CD4-positive, alpha-beta T cell (primary cell): ENCODE data around the gene VPS18. TPM values are rescaled to one million over a fixed set of nuclear protein-coding genes. Genes with fewer than 3 reads are reported as not detected.

Experiments
- ATAC-seq: fragments of 200-7000 bp; cut with Tn5 transposase; one replicate; pipeline ENCODE4 v1.10.0; 2022; ENCODE audit warnings: mild to moderate bottlenecking; ENCODE audit not compliant: poor library complexity
- CTCF ChIA-PET: fragments of 350-600 bp; sonication (Branson Sonifier 250); formaldehyde crosslinking; loops from one replicate; lab custom pipeline; 2021; ENCODE audit warnings: antibody characterized with exemption, inconsistent platforms; lab: Charles Lee
- POLR2A ChIA-PET: fragments of 350-600 bp; sonication (Branson Sonifier 250); formaldehyde crosslinking; loops from one replicate; lab custom pipeline; 2021; ENCODE audit warnings: antibody characterized with exemption, inconsistent platforms; lab: Charles Lee
- DNase-seq, 14 experiments: peaks; one replicate each; pipeline ENCODE4 v3.0.0-alpha.2; 2013 to 2020; ENCODE audit warnings: mixed read lengths in 2 of 14
- H3K27ac ChIP-seq, 2 donors: one replicate each; pipeline versions ENCODE4 v1.5.1 to v1.7.0; 2013; ENCODE audit warnings: low read length in 2 of 2, low read depth in 1 of 2, mild to moderate bottlenecking in 1 of 2
- H3K27me3 ChIP-seq, 2 experiments: 1 replicate in 1 of 2; 2 replicates in 1 of 2; pipeline versions ENCODE4 v1.6.1 to v1.7.0; 2013; ENCODE audit warnings: low read length in 2 of 2, control low read depth in 1 of 2, mild to moderate bottlenecking in 1 of 2, moderate library complexity in 1 of 2; ENCODE audit not compliant: insufficient read depth in 2 of 2, control insufficient read depth in 1 of 2
- H3K36me3 ChIP-seq: one replicate; pipeline ENCODE4 v1.6.1; 2013; ENCODE audit warnings: low read length, control low read depth; ENCODE audit not compliant: insufficient read depth
- H3K4me1 ChIP-seq: one replicate; pipeline ENCODE4 v1.6.1; 2013; ENCODE audit warnings: low read length, control low read depth; ENCODE audit not compliant: insufficient read depth
- H3K4me3 ChIP-seq: one replicate; pipeline ENCODE4 v1.5.1; 2013; ENCODE audit warnings: mild to moderate bottlenecking, low read length, moderate library complexity
- H3K9me3 ChIP-seq, 2 experiments: 1 replicate in 1 of 2; 2 replicates in 1 of 2; pipeline versions ENCODE4 v1.6.1 to v1.7.0; 2013; ENCODE audit warnings: low read length in 2 of 2, mild to moderate bottlenecking in 2 of 2, control low read depth in 1 of 2, moderate library complexity in 1 of 2; ENCODE audit not compliant: control insufficient read depth in 1 of 2, insufficient read depth in 1 of 2
- H3K27ac Mint-ChIP-seq: one replicate; pipeline ENCODE4 v1.8.0; 2020; ENCODE audit warnings: mixed read lengths
- H3K27me3 Mint-ChIP-seq: one replicate; pipeline ENCODE4 v1.8.0; 2021; ENCODE audit warnings: mixed read lengths
- H3K36me3 Mint-ChIP-seq: one replicate; pipeline ENCODE4 v1.8.0; 2021; ENCODE audit warnings: low read depth, mixed read lengths
- H3K4me1 Mint-ChIP-seq: one replicate; pipeline ENCODE4 v1.8.0; 2021; ENCODE audit warnings: low read depth, mixed read lengths
- H3K4me3 Mint-ChIP-seq: one replicate; pipeline ENCODE4 v1.8.0; 2020; ENCODE audit warnings: mild to moderate bottlenecking, mixed read lengths
- H3K9me3 Mint-ChIP-seq: one replicate; pipeline ENCODE4 v1.8.0; 2020; ENCODE audit warnings: mixed read lengths
- CTCF ChIP-seq: fragments of 200-600 bp; IDR thresholded peaks from one replicate; pipeline ENCODE4 v1.8.0; 2022; ENCODE audit warnings: antibody characterized with exemption, mild to moderate bottlenecking
- intact Hi-C, 2 experiments: fragments of 100-400 bp; cut with DNase I in 1 of 2; cut with micrococcal nuclease in 1 of 2; formaldehyde crosslinking; loops; one replicate each; pipeline versions ENCODE4 v1.15.1 to v1.9.0; 2023 to 2025; cut with DNase I, micrococcal nuclease
- polyA plus RNA-seq, 2 donors: library from polyadenylated mRNA; unstranded; fragments of 120-200 nt; gene quantifications; one replicate each; pipeline ENCODE4 v1.2.1, GENCODE V29; 2013
- total RNA-seq, 174 experiments: library from RNA in 2 of 174; stranded (reverse) in 2 of 174; gene quantifications; one replicate each; pipeline ENCODE4 v1.2.3 and lab custom pipeline; 2021 to 2026

The VPS18 gene
- total RNA-seq (10 to 100 TPM; 20.8 to 21.7 TPM), total RNA-seq (lab: John Stamatoyannopoulos, UW) (19.4 to 63.2 (median 40.7) reads per million in 172 experiments)
- polyA plus RNA-seq (2013, experiment 1 of 2), result 9.8 TPM
- polyA plus RNA-seq (2013, experiment 2 of 2), result 9.3 TPM

GRCh38 chr15:40893733-40894680 is at the start of gene VPS18:
VPS18 (plus strand) TSS chr15:40894450; CDS start chr15:40894769, 319 bp downstream.
- ChIA-PET CTCF (interaction anchor here (0.6 to 5.1 kb wide), 34 partner anchors 8 to 337 kb away, joined by 3 to 135 read pairs (median 5); partner anchors contain the start of genes CHAC1, CHP1, DNAJC17 and EXD1), POLR2A (interaction anchor here (0.7 to 2.5 kb wide), 18 partner anchors 10 to 439 kb away, joined by 3 to 55 read pairs (median 6); partner anchors contain the start of genes CCDC32, CHAC1, CHP1 and DLL4)
- peak within 1 kb of the TSS; percentile 100 for H3K4me3 Mint-ChIP-seq
- peak; percentile 95 for TF ChIP-seq CTCF
- Histone ChIP-seq H3K27ac (peak within 1 kb of the TSS; percentile 57 to 81), H3K4me3 (peak within 1 kb of the TSS; percentile 79), H3K9me3 (no peaks in the 10 kb centered on the region), H3K36me3 (peaks cover 12% of the 10 kb centered on the region), H3K27me3 (no peaks in the 10 kb centered on the region), H3K4me1 (peaks cover 39% of the 10 kb centered on the region)
- ATAC-seq, result peak; percentile 96
- intact Hi-C loops, result loop anchor here (1.0 to 5.0 kb wide), 8 partner anchors 35 to 372 kb away; partner anchors contain the start of genes DNAJC17 (in 1 of the 2), KNL1 (in 1 of the 2), RMDN3 (in 1 of the 2) and ZFYVE19 (in 1 of the 2)
- peak; percentile 97 to 100 (median 99) for DNase-seq
- H3K4me1 Mint-ChIP-seq, result peaks cover 39% of the 10 kb centered on the region
- peaks cover 39% of the 10 kb centered on the region for H3K36me3 Mint-ChIP-seq
- peak within 1 kb of the TSS; percentile 93 for H3K27ac Mint-ChIP-seq
- H3K27me3 Mint-ChIP-seq, result no peaks in the 10 kb centered on the region
- H3K9me3 Mint-ChIP-seq, result no peaks in the 10 kb centered on the region

GRCh38 chr15:40844696-40845030 is 49.6 kb upstream of the VPS18 start:
- ATAC-seq (peak; percentile 68), DNase-seq (peak in 11 of 14 experiments; percentile 9 to 59 (median 29))
- H3K27me3 Mint-ChIP-seq, result peaks cover 9% of the 10 kb centered on the region
- H3K9me3 Mint-ChIP-seq, result no peaks in the 10 kb centered on the region
- H3K4me3 ChIP-seq, result peak overlapping the region; percentile 61
- H3K36me3 Mint-ChIP-seq, result no peaks in the 10 kb centered on the region
- H3K27ac Mint-ChIP-seq, result peak overlapping the region; percentile 51
- ChIA-PET POLR2A (interaction anchor here (0.6 to 1.4 kb wide), 3 partner anchors 44 to 150 kb away, joined by 3 to 7 read pairs (median 7); partner anchors contain the start of genes RAD51 and VPS18), CTCF (interaction anchor here (1.0 kb wide), 1 partner anchor 13 kb away, joined by 5 read pairs; no protein-coding TSS in a partner anchor)
- peaks cover 34% of the 10 kb centered on the region for H3K4me1 Mint-ChIP-seq
- H3K9me3 ChIP-seq, result no peaks in the 10 kb centered on the region
- peak overlapping the region; percentile 87 for H3K4me3 Mint-ChIP-seq
- no peaks in the 10 kb centered on the region for H3K36me3 ChIP-seq
- no peak for TF ChIP-seq CTCF
- peaks cover 42% of the 10 kb centered on the region for H3K4me1 ChIP-seq
- H3K27me3 ChIP-seq, result peaks cover 0 to 10% of the 10 kb centered on the region in 2 experiments
- H3K27ac ChIP-seq, result no peak overlapping the region
- intact Hi-C loops, result no loop called here

- intact Hi-C loops, result no loop called here
- H3K9me3 ChIP-seq, result no peaks in the 10 kb centered on the region
- Mint-ChIP-seq H3K27me3 (peaks cover 9% of the 10 kb centered on the region), H3K27ac (peak overlapping the region; percentile 51), H3K4me3 (peak overlapping the region; percentile 87), H3K4me1 (peaks cover 34% of the 10 kb centered on the region), H3K9me3 (no peaks in the 10 kb centered on the region), H3K36me3 (no peaks in the 10 kb centered on the region)
- peaks cover 42% of the 10 kb centered on the region for H3K4me1 ChIP-seq
- ATAC-seq (no peak), DNase-seq (no peak)
- H3K4me3 ChIP-seq, result peak overlapping the region; percentile 61
- CTCF ChIA-PET, result interaction anchor here (0.7 to 1.0 kb wide), 2 partner anchors 13 to 49 kb away, joined by 5 read pairs; partner anchors contain the start of gene VPS18
- H3K27me3 ChIP-seq, result peaks cover 0 to 10% of the 10 kb centered on the region in 2 experiments
- POLR2A ChIA-PET, result interaction anchor here (0.6 to 1.4 kb wide), 3 partner anchors 45 to 152 kb away, joined by 3 to 7 read pairs (median 3); partner anchors contain the start of gene VPS18
- H3K36me3 ChIP-seq, result no peaks in the 10 kb centered on the region
- no peak for TF ChIP-seq CTCF
- no peak overlapping the region for H3K27ac ChIP-seq
Measured at GRCh38 chr15:40845036-40845435, 49.2 kb upstream of the VPS18 start.
